HepG2 (cell line): ENCODE data around the gene TRMU. TPM values are rescaled to one million over a fixed set of nuclear protein-coding genes. Genes with fewer than 3 reads are reported as not detected.

Experiments used
- EP300 ChIP-seq, 3 experiments: sonication (generic) in 1 of 3; formaldehyde crosslinking in 1 of 3; IDR thresholded peaks; 2 replicates each; pipeline versions ENCODE4 v1.5.1 to v1.6.1; 2011 to 2020; ENCODE audit warnings: low read depth in 2 of 3, low read length in 2 of 3, borderline replicate concordance in 1 of 3, improper control_type of control experiment in 1 of 3, mild to moderate bottlenecking in 1 of 3, missing genetic modification reagents in 1 of 3, moderate library complexity in 1 of 3
- FOXJ3 ChIP-seq: sonication (generic); formaldehyde crosslinking; IDR thresholded peaks from 2 replicates; pipeline ENCODE4 v1.4.0; 2020; ENCODE audit warnings: missing genetic modification reagents, mild to moderate bottlenecking, borderline replicate concordance
- MED1 ChIP-seq: sonication (generic); formaldehyde crosslinking; IDR thresholded peaks from 2 replicates; pipeline ENCODE4 v1.4.0; 2020; ENCODE audit warnings: missing genetic modification reagents
- PHB2 ChIP-seq: fragments of 450-650 bp; IDR thresholded peaks from 2 replicates; pipeline ENCODE4 v1.6.1; 2018; ENCODE audit not compliant: partially characterized antibody
- TOE1 ChIP-seq: sonication (generic); formaldehyde crosslinking; IDR thresholded peaks from 2 replicates; pipeline ENCODE4 v1.4.0; 2020; ENCODE audit warnings: mild to moderate bottlenecking, missing genetic modification reagents
- U2AF2 ChIP-seq: fragments of 200-400 bp; formaldehyde crosslinking; IDR thresholded peaks from 2 replicates; pipeline ENCODE4 v1.6.1; 2017; ENCODE audit warnings: low read depth, mild to moderate bottlenecking, low read length
- ZBTB7A ChIP-seq: sonication (generic); formaldehyde crosslinking; IDR thresholded peaks from 2 replicates; pipeline ENCODE4 v1.8.0; 2022; ENCODE audit warnings: mild to moderate bottlenecking, missing genetic modification reagents
- ZMYM4 ChIP-seq: sonication (generic); formaldehyde crosslinking; IDR thresholded peaks from 2 replicates; pipeline ENCODE4 v1.8.1; 2023; ENCODE audit warnings: mild to moderate bottlenecking, missing genetic modification reagents
- ZNF207 ChIP-seq: fragments of 450-650 bp; IDR thresholded peaks from 2 replicates; pipeline ENCODE4 v1.6.1; 2016; ENCODE audit warnings: antibody characterized with exemption, borderline replicate concordance
- ZNF547 ChIP-seq: sonication (generic); formaldehyde crosslinking; IDR thresholded peaks from 2 replicates; pipeline ENCODE4 v1.5.1; 2020; ENCODE audit warnings: mild to moderate bottlenecking, missing genetic modification reagents
- ZNF678 ChIP-seq: sonication (generic); formaldehyde crosslinking; IDR thresholded peaks from 2 replicates; pipeline ENCODE4 v1.4.0; 2020; ENCODE audit warnings: mild to moderate bottlenecking, missing genetic modification reagents
- polyA plus RNA-seq, 8 experiments: library from polyadenylated mRNA; depleted of rRNA in 3 of 8; stranded (reverse) in 7 of 8; unstranded in 1 of 8; fragments of >200 nt; fragmentation: Illumina TruSeq in 4 of 8; extraction: Trizol in 4 of 8; gene quantifications; 2 replicates each; pipeline versions ENCODE4 v1.2.1 to v1.2.3, GENCODE V29; 2011 to 2016; ENCODE audit warnings: low read depth in 4 of 8, missing spikeins in 1 of 8, mixed read lengths in 1 of 8; ENCODE audit not compliant: insufficient read depth in 1 of 8
- total RNA-seq, 5 experiments: library from RNA; depleted of rRNA; stranded (reverse); fragments of >200 nt; fragmentation: Illumina TruSeq; extraction: Trizol; gene quantifications; 2 replicates each; pipeline ENCODE4 v1.2.3, GENCODE V29; 2016; ENCODE audit warnings: low read depth in 1 of 5
- TF ChIP-seq, protein P1 (sequence below): sonication (generic); formaldehyde crosslinking; conservative IDR thresholded peaks from 2 replicates; pipeline ENCODE4 v1.8.1; 2023; ENCODE audit warnings: missing genetic modification reagents
- TF ChIP-seq, protein P2 (sequence below): sonication (generic); formaldehyde crosslinking; IDR thresholded peaks from 2 replicates; pipeline ENCODE4 v1.5.0; 2020; ENCODE audit warnings: mild to moderate bottlenecking, missing genetic modification reagents
- TF ChIP-seq, protein P3 (sequence below): sonication (generic); formaldehyde crosslinking; IDR thresholded peaks from 2 replicates; pipeline ENCODE4 v1.4.0; 2020; ENCODE audit warnings: mild to moderate bottlenecking, low read depth, missing genetic modification reagents
- TF ChIP-seq, protein P4 (sequence below): sonication (generic); formaldehyde crosslinking; IDR thresholded peaks from 2 replicates; pipeline ENCODE4 v1.8.1; 2023; ENCODE audit warnings: mild to moderate bottlenecking, inconsistent platforms, moderate library complexity, missing genetic modification reagents, borderline replicate concordance
- TF ChIP-seq, protein P5 (sequence below): sonication (generic); formaldehyde crosslinking; IDR thresholded peaks from 2 replicates; pipeline ENCODE4 v1.4.0; 2020; ENCODE audit warnings: missing genetic modification reagents

Gene TRMU
- total and polyA plus RNA-seq, 2 of the 13 experiments (the other 11 are each of a cell fraction or from before 2014, with no cell fraction given): 31.0 to 50.2 TPM

DNA sequence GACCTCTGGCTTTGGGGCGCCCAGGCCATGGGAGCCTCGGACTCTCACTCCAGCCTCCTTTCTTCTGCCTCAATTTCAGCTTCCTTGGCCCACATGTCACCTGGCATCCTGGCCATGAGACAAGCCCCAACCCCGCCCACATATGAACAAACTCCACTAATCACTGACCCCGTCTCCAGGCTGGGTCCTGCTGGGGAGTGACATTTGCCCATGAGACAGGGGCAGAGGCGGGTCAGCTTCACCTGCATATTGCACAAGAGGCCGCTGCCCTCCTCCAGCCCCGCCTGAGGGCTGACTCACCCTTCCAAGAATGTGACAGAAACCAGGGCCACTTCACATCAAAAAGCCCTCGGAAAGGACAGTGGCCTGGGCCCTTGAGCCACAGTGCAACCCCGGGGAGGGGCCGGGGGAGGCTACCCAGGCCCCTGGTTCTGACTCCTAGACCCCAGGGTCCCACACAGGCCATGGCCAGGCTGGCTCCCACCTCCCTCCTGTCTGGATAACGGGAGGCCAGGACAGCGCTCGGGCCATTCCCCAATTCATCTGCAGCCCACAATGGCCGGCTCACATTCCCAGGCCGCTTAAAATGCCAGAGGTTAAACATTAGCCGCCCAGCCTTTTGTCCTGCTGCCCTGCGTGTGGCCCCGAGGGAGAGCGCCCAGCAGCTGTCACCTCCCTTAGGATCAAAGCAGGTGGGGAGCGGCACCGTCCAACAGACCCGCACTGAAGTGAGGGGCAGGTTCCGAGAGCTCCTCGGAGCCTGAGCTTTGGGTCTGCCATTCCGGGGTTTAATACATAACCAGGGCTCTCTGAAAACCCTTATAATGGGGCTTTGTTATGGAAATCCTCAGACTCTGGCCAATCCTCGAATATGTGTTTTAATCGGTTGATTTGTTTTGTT lies 42.3 kb downstream of the TRMU start (continued):
- TF ChIP-seq, protein P1, sequence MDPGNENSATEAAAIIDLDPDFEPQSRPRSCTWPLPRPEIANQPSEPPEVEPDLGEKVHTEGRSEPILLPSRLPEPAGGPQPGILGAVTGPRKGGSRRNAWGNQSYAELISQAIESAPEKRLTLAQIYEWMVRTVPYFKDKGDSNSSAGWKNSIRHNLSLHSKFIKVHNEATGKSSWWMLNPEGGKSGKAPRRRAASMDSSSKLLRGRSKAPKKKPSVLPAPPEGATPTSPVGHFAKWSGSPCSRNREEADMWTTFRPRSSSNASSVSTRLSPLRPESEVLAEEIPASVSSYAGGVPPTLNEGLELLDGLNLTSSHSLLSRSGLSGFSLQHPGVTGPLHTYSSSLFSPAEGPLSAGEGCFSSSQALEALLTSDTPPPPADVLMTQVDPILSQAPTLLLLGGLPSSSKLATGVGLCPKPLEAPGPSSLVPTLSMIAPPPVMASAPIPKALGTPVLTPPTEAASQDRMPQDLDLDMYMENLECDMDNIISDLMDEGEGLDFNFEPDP (CRISPR knock-in tag): no peak
- TF ChIP-seq U2AF2 (no peak), TOE1 (no peak), FOXJ3 (0 out of 2 replicates have a peak, but pooled peaks have one; percentile 54), EP300 (IDR thresholded peaks at IDR 0.05; ENCODE audit: low read depth in 2 of 2, low read length in 2 of 2) (peak; percentile 88 to 90), EP300 (CRISPR knock-in tag; IDR thresholded peaks at IDR 0.05; ENCODE audit: borderline replicate concordance) (peak; percentile 84; the same call in 1 of the 2 replicates), MED1 (CRISPR knock-in tag) (peak; percentile 77), ZBTB7A (CRISPR knock-in tag) (no peak; the same call in 1 of the 2 replicates), PHB2 (no peak), ZMYM4 (CRISPR knock-in tag) (peak; percentile 18; the same call in 1 of the 2 replicates), ZNF678 (0 out of 2 replicates have a peak, but pooled peaks have one; percentile 36), ZNF207 (no peak), ZNF547 (CRISPR knock-in tag) (no peak; the same call in 1 of the 2 replicates)
- TF ChIP-seq, protein P2, sequence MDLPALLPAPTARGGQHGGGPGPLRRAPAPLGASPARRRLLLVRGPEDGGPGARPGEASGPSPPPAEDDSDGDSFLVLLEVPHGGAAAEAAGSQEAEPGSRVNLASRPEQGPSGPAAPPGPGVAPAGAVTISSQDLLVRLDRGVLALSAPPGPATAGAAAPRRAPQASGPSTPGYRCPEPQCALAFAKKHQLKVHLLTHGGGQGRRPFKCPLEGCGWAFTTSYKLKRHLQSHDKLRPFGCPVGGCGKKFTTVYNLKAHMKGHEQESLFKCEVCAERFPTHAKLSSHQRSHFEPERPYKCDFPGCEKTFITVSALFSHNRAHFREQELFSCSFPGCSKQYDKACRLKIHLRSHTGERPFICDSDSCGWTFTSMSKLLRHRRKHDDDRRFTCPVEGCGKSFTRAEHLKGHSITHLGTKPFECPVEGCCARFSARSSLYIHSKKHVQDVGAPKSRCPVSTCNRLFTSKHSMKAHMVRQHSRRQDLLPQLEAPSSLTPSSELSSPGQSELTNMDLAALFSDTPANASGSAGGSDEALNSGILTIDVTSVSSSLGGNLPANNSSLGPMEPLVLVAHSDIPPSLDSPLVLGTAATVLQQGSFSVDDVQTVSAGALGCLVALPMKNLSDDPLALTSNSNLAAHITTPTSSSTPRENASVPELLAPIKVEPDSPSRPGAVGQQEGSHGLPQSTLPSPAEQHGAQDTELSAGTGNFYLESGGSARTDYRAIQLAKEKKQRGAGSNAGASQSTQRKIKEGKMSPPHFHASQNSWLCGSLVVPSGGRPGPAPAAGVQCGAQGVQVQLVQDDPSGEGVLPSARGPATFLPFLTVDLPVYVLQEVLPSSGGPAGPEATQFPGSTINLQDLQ (CRISPR knock-in tag): no peak
- TF ChIP-seq, protein P3, sequence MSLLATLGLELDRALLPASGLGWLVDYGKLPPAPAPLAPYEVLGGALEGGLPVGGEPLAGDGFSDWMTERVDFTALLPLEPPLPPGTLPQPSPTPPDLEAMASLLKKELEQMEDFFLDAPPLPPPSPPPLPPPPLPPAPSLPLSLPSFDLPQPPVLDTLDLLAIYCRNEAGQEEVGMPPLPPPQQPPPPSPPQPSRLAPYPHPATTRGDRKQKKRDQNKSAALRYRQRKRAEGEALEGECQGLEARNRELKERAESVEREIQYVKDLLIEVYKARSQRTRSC: no peak
- TF ChIP-seq, protein P4, sequence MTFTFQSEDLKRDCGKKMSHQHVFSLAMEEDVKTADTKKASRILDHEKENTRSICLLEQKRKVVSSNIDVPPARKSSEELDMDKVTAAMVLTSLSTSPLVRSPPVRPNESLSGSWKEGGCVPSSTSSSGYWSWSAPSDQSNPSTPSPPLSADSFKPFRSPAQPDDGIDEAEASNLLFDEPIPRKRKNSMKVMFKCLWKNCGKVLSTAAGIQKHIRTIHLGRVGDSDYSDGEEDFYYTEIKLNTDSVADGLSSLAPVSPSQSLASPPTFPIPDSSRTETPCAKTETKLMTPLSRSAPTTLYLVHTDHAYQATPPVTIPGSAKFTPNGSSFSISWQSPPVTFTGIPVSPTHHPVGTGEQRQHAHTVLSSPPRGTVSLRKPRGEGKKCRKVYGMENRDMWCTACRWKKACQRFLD (CRISPR knock-in tag): 0 out of 2 replicates have a peak, but pooled peaks have one; percentile 34
- TF ChIP-seq, protein P5, sequence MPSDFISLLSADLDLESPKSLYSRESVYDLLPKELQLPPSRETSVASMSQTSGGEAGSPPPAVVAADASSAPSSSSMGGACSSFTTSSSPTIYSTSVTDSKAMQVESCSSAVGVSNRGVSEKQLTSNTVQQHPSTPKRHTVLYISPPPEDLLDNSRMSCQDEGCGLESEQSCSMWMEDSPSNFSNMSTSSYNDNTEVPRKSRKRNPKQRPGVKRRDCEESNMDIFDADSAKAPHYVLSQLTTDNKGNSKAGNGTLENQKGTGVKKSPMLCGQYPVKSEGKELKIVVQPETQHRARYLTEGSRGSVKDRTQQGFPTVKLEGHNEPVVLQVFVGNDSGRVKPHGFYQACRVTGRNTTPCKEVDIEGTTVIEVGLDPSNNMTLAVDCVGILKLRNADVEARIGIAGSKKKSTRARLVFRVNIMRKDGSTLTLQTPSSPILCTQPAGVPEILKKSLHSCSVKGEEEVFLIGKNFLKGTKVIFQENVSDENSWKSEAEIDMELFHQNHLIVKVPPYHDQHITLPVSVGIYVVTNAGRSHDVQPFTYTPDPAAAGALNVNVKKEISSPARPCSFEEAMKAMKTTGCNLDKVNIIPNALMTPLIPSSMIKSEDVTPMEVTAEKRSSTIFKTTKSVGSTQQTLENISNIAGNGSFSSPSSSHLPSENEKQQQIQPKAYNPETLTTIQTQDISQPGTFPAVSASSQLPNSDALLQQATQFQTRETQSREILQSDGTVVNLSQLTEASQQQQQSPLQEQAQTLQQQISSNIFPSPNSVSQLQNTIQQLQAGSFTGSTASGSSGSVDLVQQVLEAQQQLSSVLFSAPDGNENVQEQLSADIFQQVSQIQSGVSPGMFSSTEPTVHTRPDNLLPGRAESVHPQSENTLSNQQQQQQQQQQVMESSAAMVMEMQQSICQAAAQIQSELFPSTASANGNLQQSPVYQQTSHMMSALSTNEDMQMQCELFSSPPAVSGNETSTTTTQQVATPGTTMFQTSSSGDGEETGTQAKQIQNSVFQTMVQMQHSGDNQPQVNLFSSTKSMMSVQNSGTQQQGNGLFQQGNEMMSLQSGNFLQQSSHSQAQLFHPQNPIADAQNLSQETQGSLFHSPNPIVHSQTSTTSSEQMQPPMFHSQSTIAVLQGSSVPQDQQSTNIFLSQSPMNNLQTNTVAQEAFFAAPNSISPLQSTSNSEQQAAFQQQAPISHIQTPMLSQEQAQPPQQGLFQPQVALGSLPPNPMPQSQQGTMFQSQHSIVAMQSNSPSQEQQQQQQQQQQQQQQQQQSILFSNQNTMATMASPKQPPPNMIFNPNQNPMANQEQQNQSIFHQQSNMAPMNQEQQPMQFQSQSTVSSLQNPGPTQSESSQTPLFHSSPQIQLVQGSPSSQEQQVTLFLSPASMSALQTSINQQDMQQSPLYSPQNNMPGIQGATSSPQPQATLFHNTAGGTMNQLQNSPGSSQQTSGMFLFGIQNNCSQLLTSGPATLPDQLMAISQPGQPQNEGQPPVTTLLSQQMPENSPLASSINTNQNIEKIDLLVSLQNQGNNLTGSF: no peak
